GM21528 (cell line): Measurements from ENCODE around the gene SFTA2.
"Not testable (repeated sequence)": the region's sequence is repeated elsewhere in the genome, so short reads cannot be mapped to it uniquely, and the experiment has no call there.

Experiments used
- ATAC-seq: cut with Tn5 transposase; IDR thresholded peaks from one replicate; pipeline ENCODE4 v1.9.1; 2021; ENCODE audit warnings: mild to moderate bottlenecking, moderate library complexity; ENCODE audit not compliant: unreplicated experiment, low FRiP score

Gene SFTA2

GRCh38 chr6:30944051-30944450 is 12.1 kb upstream of the SFTA2 start:
- no peak for ATAC-seq

GRCh38 chr6:30942338-30943060 is 10.5 kb upstream of the SFTA2 start:
- ATAC-seq = no peak

- no peak for ATAC-seq
Observed at GRCh38 chr6:30940361-30940986, 8.5 kb upstream of the SFTA2 start, which contains the start of gene MUCL3. Gene MUCL3, plus strand, starts transcription at chr6:30940973. Its CDS starts 27 bp downstream, at chr6:30941000.

GRCh38 chr6:30939473-30939872 is 7.5 kb upstream of the SFTA2 start:
- no peak for ATAC-seq

GRCh38 chr6:30938730-30939129 is 6.8 kb upstream of the SFTA2 start:
- ATAC-seq = no peak

- no peak for ATAC-seq
Observed at GRCh38 chr6:30937265-30937664, 5.3 kb upstream of the SFTA2 start.

- no peak for ATAC-seq
Observed at GRCh38 chr6:30935018-30935417, 3.0 kb upstream of the SFTA2 start.

- ATAC-seq = no peak
Observed at GRCh38 chr6:30932665-30933365, 845 bp upstream of the SFTA2 start.

- ATAC-seq = no peak
Observed at GRCh38 chr6:30931272-30931671, 698 bp downstream of the SFTA2 start.

- ATAC-seq = no peak
Observed at GRCh38 chr6:30930506-30930905, 1.5 kb downstream of the SFTA2 start.

GRCh38 chr6:30928677-30929076 is 3.3 kb downstream of the SFTA2 start:
- ATAC-seq = no peak

- not testable (repeated sequence) for ATAC-seq
Observed at GRCh38 chr6:30927080-30927479, 4.9 kb downstream of the SFTA2 start.

- ATAC-seq = no peak
Observed at GRCh38 chr6:30926644-30927043, 5.3 kb downstream of the SFTA2 start.

GRCh38 chr6:30924040-30924627 is 7.8 kb downstream of the SFTA2 start:
- not testable (repeated sequence) for ATAC-seq

GRCh38 chr6:30922447-30922852 is 9.5 kb downstream of the SFTA2 start:
- ATAC-seq = no peak

- no peak for ATAC-seq
Observed at GRCh38 chr6:30918670-30919069, 13.3 kb downstream of the SFTA2 start.

GRCh38 chr6:30917487-30917886 is 14.5 kb downstream of the SFTA2 start:
- ATAC-seq = no peak

- no peak for ATAC-seq
Observed at GRCh38 chr6:30917041-30917440, 14.9 kb downstream of the SFTA2 start.

GRCh38 chr6:30915591-30915946 is 16.4 kb downstream of the SFTA2 start:
- no peak for ATAC-seq

- ATAC-seq = no peak
Observed at GRCh38 chr6:30914854-30915590, 16.9 kb downstream of the SFTA2 start.
